ENCODE data around the gene SKI.

Gene SKI

DNA sequence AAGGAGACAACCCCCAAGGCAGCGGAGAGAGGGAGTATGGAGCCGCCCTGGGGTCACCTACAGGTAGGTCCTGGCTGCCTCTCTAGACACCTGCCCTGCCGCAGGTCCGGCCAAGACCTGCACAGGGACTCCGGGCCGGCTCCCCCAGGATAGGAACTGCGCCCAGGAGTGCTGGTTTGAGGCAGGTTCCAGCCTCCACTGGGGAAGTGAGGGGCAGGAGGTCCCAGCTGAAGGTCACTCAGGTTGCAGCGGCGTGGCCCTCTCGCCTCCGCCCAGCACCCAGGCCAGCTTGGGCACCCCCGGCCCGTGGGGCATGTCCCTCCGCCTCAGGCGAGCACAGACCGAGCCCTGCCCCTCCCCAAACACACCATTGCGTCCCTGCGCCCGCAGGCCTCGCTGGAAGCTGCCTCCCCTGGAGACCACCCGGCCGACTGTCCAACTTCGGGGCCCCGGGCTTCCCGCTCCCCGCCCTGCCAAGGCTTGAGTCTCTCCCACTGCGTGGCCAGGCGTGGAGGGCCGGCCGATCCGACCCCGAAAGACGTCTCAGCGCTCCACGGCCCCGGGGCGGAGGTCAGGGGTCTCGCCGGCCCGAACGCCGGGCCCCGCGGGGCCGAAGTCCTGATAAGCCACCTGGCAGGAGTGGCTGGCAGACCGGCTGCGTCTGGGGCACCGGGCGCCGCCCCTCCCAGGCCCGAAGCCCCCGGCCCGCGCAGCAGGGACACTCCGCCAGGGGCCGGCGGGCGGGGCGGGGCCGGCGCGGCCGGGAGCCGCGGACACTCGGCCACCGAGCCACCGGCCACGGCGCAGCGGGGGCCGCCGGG lies 1.4 kb upstream of the SKI start:
- ChIA-PET CTCF (no interaction called here), POLR2A (interaction anchor here (1.0 to 8.8 kb wide), 10 partner anchors 13 to 165 kb away, joined by 3 to 150 read pairs (median 8); partner anchors contain the start of genes FAAP20, MORN1 and RER1)
- peaks cover 0 to 49% (median 45%) of the 10 kb centered on the region in 4 experiments for H3K4me1 ChIP-seq (ENCODE audit: control extremely low read depth in 1 of 4, control insufficient read depth in 4 of 4, insufficient read depth in 4 of 4, low read length in 3 of 4)
- H3K9me3 ChIP-seq (ENCODE audit: control extremely low read depth in 1 of 5, control insufficient read depth in 4 of 5, insufficient read depth in 2 of 5, low read depth in 1 of 5, low read length in 4 of 5) = no peaks in the 10 kb centered on the region
- peaks cover 0 to 11% (median 4%) of the 10 kb centered on the region in 5 experiments for H3K27me3 ChIP-seq (replicated peaks in 2 of 5; ENCODE audit: control insufficient read depth in 4 of 5, insufficient read depth in 5 of 5, low read length in 4 of 5)
- WGBS (ENCODE audit: insufficient coverage) = 25% methylated on average over 72 of the region's 73 CpGs
- no peak for DNase-seq
- peak overlapping the region; percentile 26 to 70 (median 61) for H3K4me3 ChIP-seq (ENCODE audit: control insufficient read depth in 1 of 7, extremely low read depth in 1 of 7, insufficient read depth in 4 of 7, low read depth in 2 of 7, low read length in 6 of 7)
- peak overlapping the region in 1 of 2 experiments; percentile 49 for H3K27ac ChIP-seq (ENCODE audit: insufficient read depth in 1 of 2, low read depth in 1 of 2, low read length in 2 of 2, poor library complexity in 1 of 2, severe bottlenecking in 2 of 2)
- H3K36me3 ChIP-seq (ENCODE audit: control insufficient read depth in 4 of 4, insufficient read depth in 4 of 4, low read length in 3 of 4) = peaks cover 0 to 2% (median 0%) of the 10 kb centered on the region in 4 experiments

DNA sequence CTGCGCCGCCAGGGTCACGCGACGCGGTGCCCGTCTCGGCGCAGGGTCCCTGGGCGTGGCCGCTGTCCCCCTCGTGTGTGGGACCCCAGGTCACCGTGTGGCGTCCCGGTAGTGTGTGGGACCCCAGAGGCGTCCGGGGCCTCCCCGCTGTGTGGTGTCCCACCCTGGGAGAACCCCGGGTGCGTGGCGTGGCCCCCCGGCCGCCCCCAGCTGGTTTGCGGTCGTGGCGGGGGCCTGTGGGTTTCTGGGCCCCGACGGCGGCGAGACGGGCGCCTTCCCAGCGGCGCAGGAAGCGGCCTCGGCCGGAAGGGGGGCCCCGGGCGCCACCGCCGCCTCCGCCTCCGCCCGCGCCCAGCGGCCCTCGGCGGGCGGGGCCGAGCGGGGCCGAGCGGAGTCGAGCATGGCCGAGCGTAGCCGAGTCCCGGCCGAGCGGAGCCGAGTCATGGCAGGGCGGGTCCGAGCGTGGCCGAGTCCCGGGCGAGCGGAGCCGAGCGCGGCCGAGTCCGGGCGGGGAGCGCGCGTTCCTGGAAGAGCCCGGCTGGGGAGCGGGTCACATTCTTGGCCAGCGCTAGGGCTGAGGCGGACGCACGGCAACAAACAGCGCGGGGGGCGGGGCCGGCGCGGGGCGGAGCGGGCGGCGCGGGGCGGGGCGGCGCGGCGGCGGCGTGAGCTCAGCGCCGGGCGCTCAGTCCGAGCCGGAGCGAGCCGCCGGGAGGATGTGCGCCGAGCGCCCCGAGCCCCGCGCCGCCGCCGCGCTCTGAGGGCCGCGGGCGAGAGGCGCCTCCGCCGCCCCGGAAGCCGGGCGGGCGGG lies 568 bp upstream of the SKI start:
- H3K9me3 ChIP-seq (ENCODE audit: control extremely low read depth in 1 of 5, control insufficient read depth in 4 of 5, insufficient read depth in 2 of 5, low read depth in 1 of 5, low read length in 4 of 5) = no peaks in the 10 kb centered on the region
- peak overlapping the region; percentile 26 to 70 (median 61) for H3K4me3 ChIP-seq (ENCODE audit: control insufficient read depth in 1 of 7, extremely low read depth in 1 of 7, insufficient read depth in 4 of 7, low read depth in 2 of 7, low read length in 6 of 7)
- whole genome bisulfite sequencing (ENCODE audit: insufficient coverage) = under 1% methylated on average over 85 of the region's 129 CpGs
- peak; percentile 94 to 97 (median 97) for DNase-seq
- ChIA-PET POLR2A (interaction anchor here (0.5 to 8.8 kb wide), 15 partner anchors 12 to 730 kb away, joined by 3 to 150 read pairs (median 5); partner anchors contain the start of genes FAAP20, MORN1 and RER1), CTCF (interaction anchor here (3.4 kb wide), 1 partner anchor 32 kb away, joined by 11 read pairs; the partner anchor contains the start of gene FAAP20)
- H3K4me1 ChIP-seq (ENCODE audit: control extremely low read depth in 1 of 4, control insufficient read depth in 4 of 4, insufficient read depth in 4 of 4, low read length in 3 of 4) = peaks cover 0 to 57% (median 53%) of the 10 kb centered on the region in 4 experiments
- H3K27me3 ChIP-seq (replicated peaks in 2 of 5; ENCODE audit: control insufficient read depth in 4 of 5, insufficient read depth in 5 of 5, low read length in 4 of 5) = peaks cover 0 to 11% (median 4%) of the 10 kb centered on the region in 5 experiments
- peaks cover 0 to 5% (median under 1%) of the 10 kb centered on the region in 4 experiments for H3K36me3 ChIP-seq (ENCODE audit: control insufficient read depth in 4 of 4, insufficient read depth in 4 of 4, low read length in 3 of 4)
- peak overlapping the region in 1 of 2 experiments; percentile 49 for H3K27ac ChIP-seq (ENCODE audit: insufficient read depth in 1 of 2, low read depth in 1 of 2, low read length in 2 of 2, poor library complexity in 1 of 2, severe bottlenecking in 2 of 2)

DNA sequence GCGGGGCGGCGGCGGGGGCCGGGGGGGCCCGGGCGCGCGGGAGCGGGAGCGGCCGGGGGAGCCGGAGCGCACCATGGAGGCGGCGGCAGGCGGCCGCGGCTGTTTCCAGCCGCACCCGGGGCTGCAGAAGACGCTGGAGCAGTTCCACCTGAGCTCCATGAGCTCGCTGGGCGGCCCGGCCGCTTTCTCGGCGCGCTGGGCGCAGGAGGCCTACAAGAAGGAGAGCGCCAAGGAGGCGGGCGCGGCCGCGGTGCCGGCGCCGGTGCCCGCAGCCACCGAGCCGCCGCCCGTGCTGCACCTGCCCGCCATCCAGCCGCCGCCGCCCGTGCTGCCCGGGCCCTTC lies 546 bp downstream of the SKI start:
- H3K9me3 ChIP-seq (ENCODE audit: control extremely low read depth in 1 of 5, control insufficient read depth in 4 of 5, insufficient read depth in 2 of 5, low read depth in 1 of 5, low read length in 4 of 5) = no peaks in the 10 kb centered on the region
- DNase-seq = peak in 1 of 3 donors; percentile 31
- CTCF ChIA-PET = interaction anchor here (1.0 to 4.8 kb wide), 5 partner anchors 12 to 153 kb away, joined by 3 to 24 read pairs (median 4); partner anchors contain the start of gene FAAP20
- H3K4me3 ChIP-seq (ENCODE audit: control insufficient read depth in 1 of 7, extremely low read depth in 1 of 7, insufficient read depth in 4 of 7, low read depth in 2 of 7, low read length in 6 of 7) = peak overlapping the region; percentile 59 to 82 (median 71)
- peaks cover 0 to 6% (median under 1%) of the 10 kb centered on the region in 4 experiments for H3K36me3 ChIP-seq (ENCODE audit: control insufficient read depth in 4 of 4, insufficient read depth in 4 of 4, low read length in 3 of 4)
- peaks cover 0 to 11% (median 4%) of the 10 kb centered on the region in 5 experiments for H3K27me3 ChIP-seq (replicated peaks in 2 of 5; ENCODE audit: control insufficient read depth in 4 of 5, insufficient read depth in 5 of 5, low read length in 4 of 5)
- peaks cover 1 to 68% (median 64%) of the 10 kb centered on the region in 4 experiments for H3K4me1 ChIP-seq (ENCODE audit: control extremely low read depth in 1 of 4, control insufficient read depth in 4 of 4, insufficient read depth in 4 of 4, low read length in 3 of 4)
- peak overlapping the region in 1 of 2 experiments; percentile 25 for H3K27ac ChIP-seq (ENCODE audit: insufficient read depth in 1 of 2, low read depth in 1 of 2, low read length in 2 of 2, poor library complexity in 1 of 2, severe bottlenecking in 2 of 2)
- WGBS (ENCODE audit: insufficient coverage) = 0% methylated on average over 21 of the region's 50 CpGs
- POLR2A ChIA-PET = interaction anchor here (1.0 to 8.8 kb wide), 10 partner anchors 11 to 163 kb away, joined by 3 to 150 read pairs (median 11); partner anchors contain the start of genes FAAP20, MORN1 and RER1

DNA sequence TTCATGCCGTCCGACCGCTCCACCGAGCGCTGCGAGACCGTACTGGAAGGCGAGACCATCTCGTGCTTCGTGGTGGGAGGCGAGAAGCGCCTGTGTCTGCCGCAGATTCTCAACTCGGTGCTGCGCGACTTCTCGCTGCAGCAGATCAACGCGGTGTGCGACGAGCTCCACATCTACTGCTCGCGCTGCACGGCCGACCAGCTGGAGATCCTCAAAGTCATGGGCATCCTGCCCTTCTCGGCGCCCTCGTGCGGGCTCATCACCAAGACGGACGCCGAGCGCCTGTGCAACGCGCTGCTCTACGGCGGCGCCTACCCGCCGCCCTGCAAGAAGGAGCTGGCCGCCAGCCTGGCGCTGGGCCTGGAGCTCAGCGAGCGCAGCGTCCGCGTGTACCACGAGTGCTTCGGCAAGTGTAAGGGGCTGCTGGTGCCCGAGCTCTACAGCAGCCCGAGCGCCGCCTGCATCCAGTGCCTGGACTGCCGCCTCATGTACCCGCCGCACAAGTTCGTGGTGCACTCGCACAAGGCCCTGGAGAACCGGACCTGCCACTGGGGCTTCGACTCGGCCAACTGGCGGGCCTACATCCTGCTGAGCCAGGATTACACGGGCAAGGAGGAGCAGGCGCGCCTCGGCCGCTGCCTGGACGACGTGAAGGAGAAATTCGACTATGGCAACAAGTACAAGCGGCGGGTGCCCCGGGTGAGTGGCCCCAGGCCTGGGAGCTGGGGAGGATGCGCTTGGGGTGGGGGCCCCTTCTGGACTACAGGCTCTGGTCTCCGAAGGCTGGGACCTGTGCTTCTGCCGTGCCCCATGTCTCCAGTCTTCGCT lies 1.1 kb downstream of the SKI start:
- Histone ChIP-seq H3K27ac (ENCODE audit: insufficient read depth in 1 of 2, low read depth in 1 of 2, low read length in 2 of 2, poor library complexity in 1 of 2, severe bottlenecking in 2 of 2) (peak overlapping the region in 1 of 2 experiments; percentile 58), H3K9me3 (ENCODE audit: control extremely low read depth in 1 of 5, control insufficient read depth in 4 of 5, insufficient read depth in 2 of 5, low read depth in 1 of 5, low read length in 4 of 5) (no peaks in the 10 kb centered on the region), H3K4me3 (ENCODE audit: control insufficient read depth in 1 of 7, extremely low read depth in 1 of 7, insufficient read depth in 4 of 7, low read depth in 2 of 7, low read length in 6 of 7) (peak overlapping the region; percentile 59 to 82 (median 71)), H3K36me3 (ENCODE audit: control insufficient read depth in 4 of 4, insufficient read depth in 4 of 4, low read length in 3 of 4) (peaks cover 0 to 6% (median under 1%) of the 10 kb centered on the region in 4 experiments), H3K27me3 (replicated peaks in 2 of 5; ENCODE audit: control insufficient read depth in 4 of 5, insufficient read depth in 5 of 5, low read length in 4 of 5) (peaks cover 0 to 11% (median 4%) of the 10 kb centered on the region in 5 experiments), H3K4me1 (ENCODE audit: control extremely low read depth in 1 of 4, control insufficient read depth in 4 of 4, insufficient read depth in 4 of 4, low read length in 3 of 4) (peaks cover 6 to 70% (median 66%) of the 10 kb centered on the region in 4 experiments)
- ChIA-PET CTCF (interaction anchor here (0.7 to 4.8 kb wide), 7 partner anchors 12 to 153 kb away, joined by 3 to 24 read pairs (median 4); partner anchors contain the start of gene FAAP20), POLR2A (interaction anchor here (0.6 to 8.8 kb wide), 12 partner anchors 11 to 162 kb away, joined by 3 to 150 read pairs (median 7); partner anchors contain the start of genes FAAP20, MORN1 and RER1)
- WGBS (ENCODE audit: insufficient coverage) = 12% methylated on average over 73 of the region's 77 CpGs
- peak; percentile 67 to 84 (median 76) for DNase-seq

DNA sequence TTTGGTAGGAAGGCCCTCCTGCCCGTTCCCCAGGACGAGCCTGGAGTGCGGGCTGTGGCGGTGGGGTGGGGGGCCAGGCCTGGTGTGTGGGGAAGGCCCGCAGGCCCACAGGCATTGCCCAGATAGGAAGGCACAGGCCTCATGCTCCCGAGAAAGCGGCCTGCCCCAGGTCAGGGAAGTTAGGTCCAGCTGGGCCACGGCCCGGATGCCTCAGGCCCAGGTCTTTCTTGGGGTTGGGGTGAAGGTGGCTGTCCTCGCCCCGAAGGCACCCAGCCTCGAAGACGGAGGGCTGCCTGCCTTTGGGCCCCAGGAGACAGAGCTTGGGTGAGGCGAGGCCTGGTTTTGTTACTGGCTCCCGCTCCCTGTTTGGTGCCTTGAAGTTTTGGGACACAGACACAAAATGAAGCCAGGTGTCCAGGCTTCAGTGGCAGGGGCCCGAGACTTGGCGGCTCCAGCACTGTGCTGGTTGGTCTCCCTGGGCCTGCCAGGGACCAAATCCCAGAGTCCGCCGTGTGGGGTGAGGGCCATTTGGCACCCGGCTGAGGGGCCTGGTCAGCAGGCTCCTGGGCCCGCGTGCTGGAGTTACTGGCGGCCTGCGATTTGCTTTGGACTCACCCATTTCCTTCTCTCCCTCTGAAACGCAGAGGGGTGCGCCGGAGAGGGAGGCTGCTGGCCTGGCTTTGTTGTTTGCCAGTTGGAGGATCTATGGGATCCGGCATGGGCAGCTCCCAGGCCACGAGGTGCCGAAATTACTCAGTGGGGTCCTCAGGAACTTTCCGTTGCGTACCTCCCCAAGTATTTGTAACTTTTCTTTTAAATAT lies 2.0 kb downstream of the SKI start:
- ChIA-PET CTCF (interaction anchor here (0.7 to 4.8 kb wide), 5 partner anchors 11 to 81 kb away, joined by 3 to 24 read pairs (median 4); partner anchors contain the start of gene FAAP20), POLR2A (interaction anchor here (0.7 to 8.8 kb wide), 6 partner anchors 10 to 86 kb away, joined by 4 to 150 read pairs (median 20); no protein-coding TSS in a partner anchor)
- peaks cover 0 to 6% (median under 1%) of the 10 kb centered on the region in 4 experiments for H3K36me3 ChIP-seq (ENCODE audit: control insufficient read depth in 4 of 4, insufficient read depth in 4 of 4, low read length in 3 of 4)
- DNase-seq = no peak
- WGBS (ENCODE audit: insufficient coverage) = 82% methylated on average over 24 of the region's 32 CpGs
- H3K9me3 ChIP-seq (ENCODE audit: control extremely low read depth in 1 of 5, control insufficient read depth in 4 of 5, insufficient read depth in 2 of 5, low read depth in 1 of 5, low read length in 4 of 5) = no peaks in the 10 kb centered on the region
- peaks cover 0 to 11% (median 4%) of the 10 kb centered on the region in 5 experiments for H3K27me3 ChIP-seq (replicated peaks in 2 of 5; ENCODE audit: control insufficient read depth in 4 of 5, insufficient read depth in 5 of 5, low read length in 4 of 5)
- peak overlapping the region; percentile 59 to 82 (median 71) for H3K4me3 ChIP-seq (ENCODE audit: control insufficient read depth in 1 of 7, extremely low read depth in 1 of 7, insufficient read depth in 4 of 7, low read depth in 2 of 7, low read length in 6 of 7)
- peak overlapping the region in 1 of 2 experiments; percentile 58 for H3K27ac ChIP-seq (ENCODE audit: insufficient read depth in 1 of 2, low read depth in 1 of 2, low read length in 2 of 2, poor library complexity in 1 of 2, severe bottlenecking in 2 of 2)
- peaks cover 6 to 75% (median 74%) of the 10 kb centered on the region in 4 experiments for H3K4me1 ChIP-seq (ENCODE audit: control extremely low read depth in 1 of 4, control insufficient read depth in 4 of 4, insufficient read depth in 4 of 4, low read length in 3 of 4)
